IMR-90 (cell line): Measurements from ENCODE around the gene SDK1. TPM values are rescaled to one million over a fixed set of nuclear protein-coding genes. Genes with fewer than 3 reads are reported as not detected.

Experiments
- ATAC-seq: fragments of 200-7000 bp; cut with Tn5 transposase; 2 replicates; pipeline ENCODE4 v1.9.1; 2020; ENCODE audit warnings: low read depth, mild to moderate bottlenecking, moderate library complexity
- BruUV-seq: library from RNA; stranded (reverse); fragments of 400-500 nt; replicated peaks from 2 replicates; lab custom pipeline; 2021; lab: Mats Ljungman, UMichigan
- CTCF ChIA-PET: fragments of 300-600 bp; formaldehyde crosslinking; extraction: SDS; loops from one replicate; lab custom pipeline; 2021; ENCODE audit warnings: antibody characterized with exemption; lab: Yijun Ruan, JAX
- POLR2A ChIA-PET: fragments of 300-600 bp; sonication (Branson Sonifier 250); formaldehyde crosslinking; loops from one replicate; lab custom pipeline; 2022; ENCODE audit warnings: antibody characterized with exemption; ENCODE audit not compliant: unreplicated experiment; lab: Charles Lee
- DNase-seq: peaks from one replicate; pipeline ENCODE4 v3.0.0; 2013
- H2AFZ ChIP-seq: replicated peaks from 2 replicates; pipeline ENCODE3; 2013; ENCODE audit warnings: low read length, mild to moderate bottlenecking; ENCODE audit not compliant: poor library complexity
- H2AK5ac ChIP-seq: 2 replicates; pipeline ENCODE4 v1.6.1; 2013; ENCODE audit warnings: low read depth, low read length, inconsistent platforms
- H2AK9ac ChIP-seq: replicated peaks from 2 replicates; pipeline ENCODE3; 2013; ENCODE audit warnings: mild to moderate bottlenecking, low read depth, low read length, moderate library complexity; ENCODE audit not compliant: poor library complexity
- H2BK120ac ChIP-seq: 2 replicates; pipeline ENCODE4 v1.6.1; 2013; ENCODE audit warnings: low read depth, low read length, inconsistent platforms
- H2BK15ac ChIP-seq: 3 replicates; pipeline ENCODE4 v1.6.1; 2013; ENCODE audit warnings: low read depth, low read length, inconsistent platforms
- H2BK20ac ChIP-seq: 2 replicates; pipeline ENCODE4 v1.6.1; 2013; ENCODE audit warnings: low read depth, mild to moderate bottlenecking, inconsistent platforms, low read length, moderate library complexity
- H2BK5ac ChIP-seq: 2 replicates; pipeline ENCODE4 v1.6.1; 2013; ENCODE audit warnings: mild to moderate bottlenecking, low read depth, low read length, inconsistent platforms; ENCODE audit not compliant: poor library complexity, severe bottlenecking
- H3K14ac ChIP-seq: replicated peaks from 2 replicates; pipeline ENCODE4 v1.6.1; 2013; ENCODE audit warnings: low read depth, low read length, inconsistent platforms
- H3K18ac ChIP-seq: 2 replicates; pipeline ENCODE4 v1.6.1; 2013; ENCODE audit warnings: low read depth, low read length, control low read depth
- H3K23ac ChIP-seq: 2 replicates; pipeline ENCODE4 v1.6.1; 2013; ENCODE audit warnings: low read depth, low read length, inconsistent platforms
- H3K27ac ChIP-seq: 2 replicates; pipeline ENCODE4 v1.5.1; 2013; ENCODE audit warnings: mild to moderate bottlenecking, control low read depth, low read length; ENCODE audit not compliant: insufficient read depth
- H3K27me3 ChIP-seq: 2 replicates; pipeline ENCODE4 v1.6.1; 2013; ENCODE audit warnings: low read length; ENCODE audit not compliant: control insufficient read depth, insufficient read depth
- H3K36me3 ChIP-seq: 2 replicates; pipeline ENCODE4 v1.6.1; 2013; ENCODE audit warnings: low read length, mixed read lengths; ENCODE audit not compliant: control insufficient read depth, insufficient read depth
- H3K4ac ChIP-seq: 2 replicates; pipeline ENCODE4 v1.6.1; 2013; ENCODE audit warnings: low read depth, low read length, inconsistent platforms
- H3K4me1 ChIP-seq: 2 replicates; pipeline ENCODE4 v1.6.1; 2013; ENCODE audit warnings: low read length, mixed read lengths; ENCODE audit not compliant: control insufficient read depth, insufficient read depth
- H3K4me2 ChIP-seq: 2 replicates; pipeline ENCODE4 v1.6.1; 2013; ENCODE audit warnings: low read depth, mild to moderate bottlenecking, control low read depth, low read length, moderate library complexity
- H3K4me3 ChIP-seq: 2 replicates; pipeline ENCODE4 v1.5.1; 2013; ENCODE audit warnings: low read depth, mild to moderate bottlenecking, control low read depth, low read length, moderate library complexity; ENCODE audit not compliant: insufficient read depth
- H3K56ac ChIP-seq: 2 replicates; pipeline ENCODE4 v1.6.1; 2013; ENCODE audit warnings: low read length, inconsistent platforms; ENCODE audit not compliant: insufficient read depth; ENCODE audit errors: extremely low read depth
- H3K79me1 ChIP-seq, 2 experiments: 2 replicates each; pipeline ENCODE4 v1.6.1; 2013; ENCODE audit warnings: low read length in 2 of 2, inconsistent platforms in 1 of 2, low read depth in 1 of 2
- H3K9ac ChIP-seq: 2 replicates; pipeline ENCODE4 v1.6.1; 2013; ENCODE audit warnings: low read depth, low read length, control low read depth
- H3K9me1 ChIP-seq: 2 replicates; pipeline ENCODE4 v1.6.1; 2013; ENCODE audit warnings: low read length, inconsistent platforms; ENCODE audit not compliant: insufficient read depth
- H3K9me3 ChIP-seq: 2 replicates; pipeline ENCODE4 v1.6.1; 2013; ENCODE audit warnings: low read length; ENCODE audit not compliant: control insufficient read depth, insufficient read depth
- H4K20me1 ChIP-seq: 2 replicates; pipeline ENCODE4 v1.6.1; 2013; ENCODE audit warnings: low read length, inconsistent platforms; ENCODE audit not compliant: insufficient read depth
- H4K5ac ChIP-seq: 2 replicates; pipeline ENCODE4 v1.6.1; 2013; ENCODE audit warnings: mild to moderate bottlenecking, low read depth, low read length, control low read depth
- H4K8ac ChIP-seq, 2 experiments: 2 replicates each; pipeline ENCODE4 v1.6.1; 2013; ENCODE audit warnings: low read depth in 2 of 2, low read length in 2 of 2, control low read depth in 1 of 2, inconsistent platforms in 1 of 2
- H4K91ac ChIP-seq: 2 replicates; pipeline ENCODE4 v1.6.1; 2013; ENCODE audit warnings: low read depth, low read length, inconsistent platforms; ENCODE audit not compliant: insufficient read depth
- ELK1 ChIP-seq: fragments of 150-350 bp; IDR thresholded peaks from 2 replicates; pipeline ENCODE4 v1.6.1; 2016; ENCODE audit warnings: low read depth, mild to moderate bottlenecking, low read length, moderate library complexity, borderline replicate concordance
- MAZ ChIP-seq: IDR thresholded peaks from 2 replicates; pipeline ENCODE4 v1.6.1; 2012; ENCODE audit warnings: low read depth, mild to moderate bottlenecking, low read length, improper control_type of control experiment, moderate library complexity, borderline replicate concordance
- NFE2L2 ChIP-seq: fragments of 150-350 bp; IDR thresholded peaks from 2 replicates; pipeline ENCODE4 v1.6.1; 2016; ENCODE audit warnings: low read depth, mild to moderate bottlenecking, low read length
- POLR2A ChIP-seq: IDR thresholded peaks from 2 replicates; pipeline ENCODE4 v1.6.1; 2012; ENCODE audit warnings: mild to moderate bottlenecking, low read depth, low read length
- WGBS, 2 experiments: methylation state at CpG; one replicate each; pipeline versions ENCODE4 v1.1.5 to v1.1.7; 2013; ENCODE audit warnings: missing lambda C conversion rate in 2 of 2; ENCODE audit not compliant: insufficient read length in 1 of 2; ENCODE audit errors: extremely low coverage in 2 of 2; 5-methylcytosine and 5-hydroxymethylcytosine counted together
- dilution Hi-C: fragments of 300-500 bp; cut with HindIII; formaldehyde crosslinking; loops from one replicate; pipeline ENCODE4 v1.14.3; 2018; ENCODE audit warnings: low sequenced_read_pairs; ENCODE audit not compliant: unreplicated experiment
- in situ Hi-C: fragments of 300-500 bp; cut with MboI; formaldehyde crosslinking; loops from 3 replicates; pipeline ENCODE4 v1.14.3; 2019; ENCODE audit warnings: low sequenced_read_pairs, inconsistent platforms, mixed read lengths
- intact Hi-C: fragments of 100-400 bp; cut with micrococcal nuclease; formaldehyde crosslinking; loops from 2 replicates; pipeline ENCODE4 v1.10.0; 2022
- polyA plus RNA-seq, 3 experiments: library from polyadenylated mRNA; depleted of rRNA; stranded (reverse); fragments of >200 nt; gene quantifications; 2 replicates each; pipeline ENCODE4 v1.2.3, GENCODE V29; 2012; ENCODE audit warnings: low replicate concordance in 1 of 3
- total RNA-seq: library from RNA; depleted of rRNA; stranded (reverse); fragments of >200 nt; gene quantifications from 2 replicates; pipeline ENCODE4 v1.2.3, GENCODE V29; 2012

SDK1 gene
- total and polyA plus RNA-seq, 2 of the 4 experiments (the other 2 are of a cell fraction), result 1.5 to 1.6 TPM

- Histone ChIP-seq H2BK15ac (no peak overlapping the region), H3K4me2 (no peak overlapping the region), H4K20me1 (no peaks in the 10 kb centered on the region), H3K27ac (no peak overlapping the region), H2BK5ac (no peak overlapping the region), H3K14ac (no peak overlapping the region), H3K27me3 (no peaks in the 10 kb centered on the region), H3K23ac (no peak overlapping the region), H3K4me1 (no peaks in the 10 kb centered on the region), H3K79me1 (no peaks in the 10 kb centered on the region), H3K4ac (no peak overlapping the region), H3K9me3 (peaks cover 27% of the 10 kb centered on the region), H3K56ac (no peak overlapping the region), H3K36me3 (no peaks in the 10 kb centered on the region), H2BK120ac (no peak overlapping the region), H2AK9ac (no peak overlapping the region), H4K8ac (no peak overlapping the region), H3K4me3 (no peak overlapping the region), H3K9ac (no peak overlapping the region), H3K18ac (no peak overlapping the region), H4K5ac (no peak overlapping the region), H3K9me1 (no peaks in the 10 kb centered on the region), H2BK20ac (no peak overlapping the region), H2AK5ac (no peak overlapping the region), H2AFZ (no peak overlapping the region), H4K91ac (no peak overlapping the region)
- TF ChIP-seq POLR2A (no peak), MAZ (no peak), ELK1 (no peak), NFE2L2 (no peak)
- dilution Hi-C loops (no loop called here), in situ Hi-C loops (no loop called here), intact Hi-C loops (no loop called here)
- no peak for ATAC-seq
- POLR2A ChIA-PET, result no interaction called here
- no TSS peak for BruUV-seq
- CTCF ChIA-PET, result no interaction called here
- DNase-seq, result no peak
- WGBS, 2 experiments, result 55% methylated on average over 9 of the region's 13 CpGs; no CpG with 5 or more reads in 1 of the 2 experiments
Observed at GRCh38 chr7:4270941-4271715, 970.1 kb downstream of the SDK1 start.
